Effector memory CD8-positive, alpha-beta T cell (primary cell): ENCODE measurements around the gene NDST4.

ENCODE experiments used
- ATAC-seq: fragments of 150-1000 bp; cut with Tn5 transposase; replicated peaks from 2 replicates; pipeline ENCODE4 v1.10.0; 2021; ENCODE audit warnings: mild to moderate bottlenecking, moderate library complexity
- DNase-seq, 3 experiments: peaks; one replicate each; pipeline ENCODE4 v3.0.0; 2021
- H3K27ac Mint-ChIP-seq, 2 donors: one replicate each; pipeline ENCODE4 v1.8.0; 2022; ENCODE audit warnings: mild to moderate bottlenecking in 2 of 2, mixed read lengths in 2 of 2, moderate library complexity in 2 of 2
- H3K27me3 Mint-ChIP-seq, 2 donors: one replicate each; pipeline ENCODE4 v1.8.0; 2022; ENCODE audit warnings: mixed read lengths in 2 of 2
- H3K36me3 Mint-ChIP-seq: one replicate; pipeline ENCODE4 v1.8.0; 2022; ENCODE audit warnings: mild to moderate bottlenecking, moderate library complexity, mixed read lengths; ENCODE audit not compliant: insufficient read depth
- H3K4me1 Mint-ChIP-seq, 2 donors: one replicate each; pipeline ENCODE4 v1.8.0; 2022; ENCODE audit warnings: low read depth in 2 of 2, mixed read lengths in 2 of 2
- H3K4me3 Mint-ChIP-seq, 2 donors: one replicate each; pipeline ENCODE4 v1.8.0; 2022; ENCODE audit warnings: mild to moderate bottlenecking in 2 of 2, mixed read lengths in 2 of 2, moderate library complexity in 2 of 2
- H3K9me3 Mint-ChIP-seq, 2 donors: one replicate each; pipeline ENCODE4 v1.8.0; 2022; ENCODE audit warnings: mixed read lengths in 2 of 2

NDST4 gene

DNA sequence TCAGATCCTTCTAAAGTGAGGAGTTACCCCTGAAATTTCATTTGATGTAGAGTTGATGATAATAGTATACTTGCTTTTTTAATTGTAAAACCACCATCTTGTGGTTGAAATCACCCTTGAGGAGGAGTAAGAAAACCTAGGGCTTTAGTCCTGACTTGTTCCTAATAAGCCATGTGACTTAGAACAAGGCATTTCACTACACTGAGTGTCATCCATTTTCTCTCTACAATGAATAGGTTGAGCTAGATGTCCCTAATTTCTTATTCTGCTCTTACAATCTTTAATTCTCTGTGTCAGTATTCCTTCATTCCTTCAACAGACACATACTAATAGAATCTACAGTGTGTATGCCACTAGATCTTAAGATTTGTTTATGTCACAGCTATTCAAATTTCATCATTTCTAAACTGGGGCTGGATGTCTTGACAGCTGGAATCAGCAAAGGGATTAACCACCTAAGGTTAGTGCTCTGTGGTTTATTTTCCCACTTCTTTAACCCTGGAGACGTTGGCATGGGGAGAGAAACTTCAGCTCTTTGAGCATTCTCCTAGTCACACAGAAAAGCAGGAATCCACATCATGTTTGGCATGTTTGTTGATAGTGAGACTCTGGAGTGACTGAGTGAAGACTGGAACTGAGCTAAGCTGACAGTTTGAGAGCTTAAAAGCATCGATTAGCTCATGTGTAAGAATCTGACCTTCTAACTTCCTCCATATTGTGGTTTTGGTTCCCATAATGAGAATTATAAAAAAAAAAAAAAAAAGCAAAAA, 246.3 kb downstream of the NDST4 start:
- Mint-ChIP-seq H3K36me3 (no peaks in the 10 kb centered on the region), H3K4me1 (no peaks in the 10 kb centered on the region), H3K4me3 (no peak overlapping the region), H3K27me3 (no peaks in the 10 kb centered on the region), H3K9me3 (peaks cover 0 to 2% of the 10 kb centered on the region in 2 donors), H3K27ac (no peak overlapping the region)
- ATAC-seq (no peak), DNase-seq (no peak)

DNA sequence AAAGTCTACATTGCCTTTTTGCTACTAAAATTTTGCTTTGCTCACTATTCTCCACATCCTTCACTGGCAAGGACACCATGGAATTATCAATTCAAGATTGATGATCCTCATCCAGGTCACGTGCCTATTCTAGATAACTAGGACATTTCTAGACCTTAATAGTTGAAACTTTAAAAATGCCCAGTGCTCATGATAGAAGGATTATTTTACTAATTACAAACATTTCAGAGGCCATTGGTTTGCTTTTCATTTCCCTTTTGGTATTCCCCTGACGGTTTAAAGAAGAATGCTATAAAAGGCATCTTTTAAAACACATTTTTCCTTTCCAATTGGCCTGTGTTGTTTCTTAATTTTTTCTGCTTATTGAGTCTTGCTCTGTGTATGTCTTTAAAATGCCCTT, 249.4 kb downstream of the NDST4 start:
- DNase-seq: no peak
- Mint-ChIP-seq H3K27me3 (no peaks in the 10 kb centered on the region), H3K4me3 (no peak overlapping the region), H3K4me1 (no peaks in the 10 kb centered on the region), H3K36me3 (no peaks in the 10 kb centered on the region), H3K27ac (no peak overlapping the region), H3K9me3 (peaks cover 0 to 2% of the 10 kb centered on the region in 2 donors)
- no peak for ATAC-seq

DNA sequence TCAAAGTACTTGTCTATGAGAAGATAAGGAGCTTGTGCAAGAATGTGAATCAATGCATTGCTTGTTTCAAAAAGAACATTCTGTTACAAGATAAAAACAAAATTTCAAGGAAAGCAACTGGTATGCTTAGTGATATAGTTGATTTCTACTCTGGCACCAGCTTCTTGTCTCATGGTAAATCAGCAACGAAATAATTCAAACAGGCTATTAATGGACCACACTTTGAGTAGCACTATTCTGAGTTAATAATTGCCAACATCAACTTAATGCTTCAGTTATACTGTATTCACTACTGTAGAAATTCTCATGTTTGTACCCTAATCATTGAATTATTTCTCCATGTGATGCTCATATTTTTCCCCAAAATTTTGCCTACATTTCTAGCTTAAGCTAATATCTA, 252.6 kb downstream of the NDST4 start:
- H3K4me3 Mint-ChIP-seq: no peak overlapping the region
- H3K27ac Mint-ChIP-seq: no peak overlapping the region
- no peaks in the 10 kb centered on the region for H3K9me3 Mint-ChIP-seq
- no peaks in the 10 kb centered on the region for H3K36me3 Mint-ChIP-seq
- no peaks in the 10 kb centered on the region for H3K27me3 Mint-ChIP-seq
- DNase-seq (no peak), ATAC-seq (no peak)
- no peaks in the 10 kb centered on the region for H3K4me1 Mint-ChIP-seq

DNA sequence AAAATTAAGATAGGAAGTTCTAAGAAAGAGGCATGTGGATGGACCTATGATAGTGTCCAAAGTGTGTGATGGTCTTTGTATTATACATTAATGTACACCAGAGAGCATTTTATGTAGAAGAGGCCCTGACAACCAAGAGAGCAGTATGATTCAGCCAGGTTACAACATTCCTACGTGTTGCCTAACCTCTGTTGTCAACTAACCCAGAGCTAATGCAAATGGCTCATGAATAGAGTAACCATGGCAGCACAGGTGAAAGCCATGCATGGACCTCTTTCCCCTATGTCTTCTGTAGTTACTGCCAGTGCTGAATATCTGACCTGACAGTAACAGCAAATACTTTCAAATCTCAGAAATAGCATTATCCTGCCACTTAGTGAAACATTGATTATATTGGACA, 255.6 kb downstream of the NDST4 start:
- DNase-seq: no peak
- peaks cover 2 to 5% of the 10 kb centered on the region in 2 donors for H3K9me3 Mint-ChIP-seq
- H3K4me3 Mint-ChIP-seq: no peak overlapping the region
- ATAC-seq: no peak
- H3K4me1 Mint-ChIP-seq: no peaks in the 10 kb centered on the region
- no peaks in the 10 kb centered on the region for H3K27me3 Mint-ChIP-seq
- no peak overlapping the region for H3K27ac Mint-ChIP-seq
- no peaks in the 10 kb centered on the region for H3K36me3 Mint-ChIP-seq

DNA sequence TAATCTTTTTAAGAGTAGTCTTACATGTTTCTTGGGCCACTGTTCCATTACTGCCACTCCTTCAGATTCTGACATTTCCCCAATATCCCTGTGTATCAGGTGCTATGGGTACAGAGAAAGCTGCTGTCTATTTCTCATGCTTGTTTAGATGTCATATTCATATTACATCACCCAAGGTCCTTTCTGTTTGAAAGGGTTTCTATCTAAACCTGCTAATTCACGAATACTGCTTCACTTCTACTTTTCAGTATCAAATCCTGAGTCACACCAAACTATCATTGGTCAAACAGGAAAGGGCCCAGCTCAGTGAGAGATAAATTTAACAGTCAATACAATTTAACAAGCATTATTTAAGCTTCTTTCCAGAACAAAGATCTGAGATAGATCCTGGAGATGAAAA, 273.4 kb downstream of the NDST4 start:
- ATAC-seq (no peak), DNase-seq (no peak)
- H3K27ac Mint-ChIP-seq: no peak overlapping the region
- H3K36me3 Mint-ChIP-seq: no peaks in the 10 kb centered on the region
- H3K4me3 Mint-ChIP-seq: no peak overlapping the region
- H3K9me3 Mint-ChIP-seq: peaks cover 1 to 8% of the 10 kb centered on the region in 2 donors
- no peaks in the 10 kb centered on the region for H3K4me1 Mint-ChIP-seq
- H3K27me3 Mint-ChIP-seq: no peaks in the 10 kb centered on the region

DNA sequence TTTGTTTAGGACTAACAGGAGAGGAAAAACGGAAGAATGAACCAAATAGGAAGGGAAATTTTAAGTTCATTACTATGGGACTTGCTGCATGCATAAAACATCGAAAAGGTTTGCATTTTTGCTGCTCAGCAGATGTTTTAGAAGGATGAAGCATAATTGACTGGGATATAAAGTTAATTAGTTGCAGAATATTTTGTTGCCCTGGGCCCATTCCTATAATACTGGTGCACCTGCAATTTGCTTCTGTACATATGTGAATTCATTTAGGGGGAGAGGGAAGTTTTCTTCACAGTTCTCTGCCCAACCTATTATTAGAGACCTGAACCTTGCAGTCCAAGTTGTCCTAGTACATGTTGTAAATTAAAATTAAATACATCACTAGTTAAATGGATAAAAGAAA, 282.8 kb downstream of the NDST4 start:
- Mint-ChIP-seq H3K36me3 (no peaks in the 10 kb centered on the region), H3K27me3 (no peaks in the 10 kb centered on the region), H3K27ac (no peak overlapping the region), H3K4me3 (no peak overlapping the region), H3K9me3 (peaks cover 0 to 4% of the 10 kb centered on the region in 2 donors), H3K4me1 (no peaks in the 10 kb centered on the region)
- DNase-seq (no peak), ATAC-seq (no peak)

DNA sequence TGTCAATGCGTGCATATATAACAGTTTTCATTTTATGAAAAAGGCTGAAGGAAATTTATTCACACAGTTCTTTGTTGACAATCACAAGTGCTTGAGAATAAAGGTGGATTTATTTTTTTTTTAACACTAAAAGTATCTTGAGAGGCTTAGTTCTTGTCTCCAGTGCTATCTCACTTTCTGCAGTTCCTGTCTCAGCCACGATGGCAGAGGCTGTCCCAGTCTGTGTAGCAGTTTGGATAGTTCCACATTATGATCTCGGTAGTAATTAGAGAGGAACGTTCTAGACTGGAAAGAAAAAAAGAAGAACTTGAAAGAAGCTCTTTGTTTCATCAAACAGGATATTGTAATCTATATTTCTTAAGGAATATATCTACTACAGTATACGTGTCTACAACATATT, 285.8 kb downstream of the NDST4 start:
- Mint-ChIP-seq H3K27me3 (no peaks in the 10 kb centered on the region), H3K36me3 (no peaks in the 10 kb centered on the region), H3K27ac (no peak overlapping the region), H3K9me3 (peaks cover 0 to 1% of the 10 kb centered on the region in 2 donors), H3K4me3 (no peak overlapping the region), H3K4me1 (no peaks in the 10 kb centered on the region)
- ATAC-seq (no peak), DNase-seq (no peak)

DNA sequence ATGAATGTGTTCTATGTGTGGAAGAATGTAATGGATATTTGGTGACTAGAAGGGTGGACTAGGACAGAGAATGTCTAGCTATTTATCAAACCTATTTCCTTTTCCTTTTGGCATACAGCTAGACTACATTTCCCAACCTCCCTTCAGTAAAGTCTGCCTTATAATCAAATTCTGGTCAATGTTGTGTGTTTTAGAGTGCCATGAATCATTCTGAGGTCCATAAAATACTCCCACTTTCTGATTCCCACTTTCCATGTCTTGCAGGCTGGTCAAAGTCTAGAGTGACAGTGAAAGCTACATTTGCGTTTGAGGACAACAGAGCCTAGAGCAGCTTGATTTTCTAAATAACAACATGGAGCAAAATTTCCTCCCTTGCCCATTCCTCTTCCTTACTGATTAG, 297.7 kb downstream of the NDST4 start:
- Mint-ChIP-seq H3K36me3 (no peaks in the 10 kb centered on the region), H3K9me3 (peaks cover 0 to 3% of the 10 kb centered on the region in 2 donors), H3K4me3 (no peak overlapping the region), H3K27ac (no peak overlapping the region), H3K27me3 (no peaks in the 10 kb centered on the region), H3K4me1 (no peaks in the 10 kb centered on the region)
- no peak for ATAC-seq
- DNase-seq: no peak

DNA sequence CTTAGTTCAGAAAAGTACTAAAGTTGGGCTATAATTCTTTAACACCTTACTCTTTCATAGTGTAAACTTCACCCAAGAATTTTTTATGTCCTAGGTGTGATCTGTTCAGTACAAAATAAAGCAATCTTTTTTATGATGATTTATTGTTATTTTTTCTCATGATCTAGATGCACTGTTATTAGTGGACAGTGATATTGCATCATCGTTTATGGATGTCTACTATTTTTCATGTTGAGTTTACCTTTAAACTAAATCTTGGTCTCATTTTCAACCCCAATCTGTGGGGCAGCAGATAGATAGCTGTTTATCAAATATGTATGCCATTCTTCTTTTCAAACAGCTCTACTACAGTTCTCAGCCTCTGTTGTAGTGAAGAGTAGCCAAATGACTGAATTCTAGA, 299.5 kb downstream of the NDST4 start:
- ATAC-seq: no peak
- Mint-ChIP-seq H3K9me3 (peaks cover 0 to 3% of the 10 kb centered on the region in 2 donors), H3K4me1 (no peaks in the 10 kb centered on the region), H3K27me3 (no peaks in the 10 kb centered on the region), H3K4me3 (no peak overlapping the region), H3K27ac (no peak overlapping the region), H3K36me3 (no peaks in the 10 kb centered on the region)
- no peak for DNase-seq

DNA sequence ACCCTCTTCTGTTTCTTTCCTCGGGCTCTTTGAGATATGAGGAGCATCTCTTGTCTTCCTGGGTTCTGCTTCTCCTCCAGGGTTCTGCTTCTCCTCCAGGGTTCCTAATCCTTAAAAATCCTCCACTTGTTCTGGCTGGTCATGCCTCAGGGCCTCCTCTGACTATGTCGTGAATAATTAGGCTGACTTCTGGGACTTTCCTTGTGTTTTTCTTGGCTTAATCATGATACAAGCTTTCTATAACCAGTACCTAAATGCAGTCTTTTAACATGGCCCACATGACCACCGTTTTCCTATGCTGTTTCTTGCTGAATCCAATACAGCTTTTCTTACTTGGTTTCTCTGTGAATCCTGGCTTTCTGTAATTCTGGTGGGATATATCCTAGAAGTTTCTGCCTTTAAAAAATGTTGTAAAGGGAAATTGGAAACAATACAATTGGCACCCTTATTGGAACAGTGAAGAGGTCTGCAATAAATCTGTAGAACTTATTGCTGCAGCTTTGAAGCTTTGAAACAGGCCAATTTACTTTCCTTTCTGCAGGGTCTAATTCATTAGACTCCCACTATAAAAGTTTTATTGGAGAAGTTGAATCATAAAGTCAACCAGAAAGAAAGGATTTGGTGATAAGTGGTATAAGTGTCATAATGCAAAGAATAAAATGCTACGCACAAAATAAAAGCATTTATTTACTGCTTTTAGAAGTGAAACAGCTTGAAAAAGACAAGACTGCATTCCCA, 301.7 kb downstream of the NDST4 start:
- no peak for DNase-seq
- Mint-ChIP-seq H3K27me3 (no peaks in the 10 kb centered on the region), H3K4me3 (no peak overlapping the region), H3K27ac (no peak overlapping the region), H3K36me3 (no peaks in the 10 kb centered on the region), H3K9me3 (peaks cover 0 to 3% of the 10 kb centered on the region in 2 donors), H3K4me1 (peaks cover 0 to 5% of the 10 kb centered on the region in 2 donors)
- no peak for ATAC-seq

DNA sequence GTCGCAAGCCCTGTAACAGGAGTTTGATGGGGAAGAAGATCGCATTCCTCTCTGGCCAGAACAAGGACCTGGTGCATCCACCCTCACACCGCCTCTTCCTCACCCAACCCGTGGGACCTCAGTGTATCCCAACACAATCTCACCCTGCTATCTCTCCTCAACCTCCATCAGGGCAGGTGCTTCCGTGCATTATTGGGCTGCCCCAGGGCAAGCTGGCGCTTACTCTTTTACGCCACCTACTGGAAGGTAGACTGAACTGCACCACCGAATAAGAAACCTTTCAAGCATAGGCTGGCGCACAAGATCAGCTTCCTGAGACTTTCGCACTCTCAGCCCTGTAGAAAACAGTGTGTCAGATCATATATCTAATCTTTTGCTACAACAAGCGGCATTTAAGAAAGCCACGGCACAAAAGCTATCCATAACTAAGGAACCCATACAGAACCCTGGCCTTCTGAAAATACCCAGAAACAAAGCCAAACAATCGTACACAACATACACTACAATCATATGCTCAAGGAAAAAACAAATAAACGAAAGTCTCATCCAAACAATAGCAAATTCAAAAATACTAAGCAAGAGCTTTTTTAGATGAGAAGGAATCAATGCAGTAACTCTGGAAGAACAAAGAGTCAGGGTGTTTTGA, 305.5 kb downstream of the NDST4 start:
- Mint-ChIP-seq H3K9me3 (no peaks in the 10 kb centered on the region), H3K4me3 (no peak overlapping the region), H3K27me3 (no peaks in the 10 kb centered on the region), H3K4me1 (peaks cover 0 to 5% of the 10 kb centered on the region in 2 donors), H3K36me3 (no peaks in the 10 kb centered on the region), H3K27ac (no peak overlapping the region)
- DNase-seq: peak; percentile 2 to 8 (median 3)
- peak; percentile 84 for ATAC-seq

DNA sequence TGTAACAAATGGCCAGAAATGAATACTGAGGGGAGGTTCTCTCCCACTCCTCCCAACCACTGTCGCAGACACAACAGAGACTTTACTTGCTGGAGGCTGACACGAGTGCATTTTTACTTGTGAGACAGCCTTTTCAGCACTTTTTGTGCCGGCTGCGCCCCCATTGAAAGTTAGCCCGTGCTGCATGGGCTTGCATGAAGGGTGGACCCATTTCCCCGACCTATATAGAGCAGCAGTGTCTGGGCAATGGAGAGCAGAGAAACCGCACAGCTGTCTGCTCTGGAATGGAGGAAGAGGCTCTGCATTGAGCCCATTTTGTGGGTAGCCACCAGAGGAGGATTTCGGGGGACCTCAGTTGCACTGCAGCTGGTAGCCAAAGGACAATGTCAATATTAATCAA, 306.1 kb downstream of the NDST4 start:
- no peak overlapping the region for H3K27ac Mint-ChIP-seq
- no peak for ATAC-seq

DNA sequence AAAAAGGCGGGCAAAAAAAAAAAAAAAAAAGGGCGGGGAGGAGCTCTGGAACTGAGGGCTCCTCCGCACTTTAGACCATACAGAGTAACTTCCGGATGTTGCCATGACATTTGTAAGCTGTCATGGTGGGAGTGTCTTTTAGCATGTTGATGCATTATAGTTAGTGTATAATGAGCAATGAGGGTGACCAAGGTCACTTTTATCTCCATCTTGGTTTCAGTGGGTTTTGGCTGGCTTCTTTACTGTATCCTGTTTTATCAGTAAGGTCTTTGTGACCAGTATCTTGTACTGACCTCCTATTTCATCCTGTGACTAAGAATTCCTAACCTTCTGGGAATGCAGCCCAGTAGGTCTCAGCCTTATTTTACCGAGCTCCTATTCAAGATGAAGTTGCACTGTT, 321.4 kb downstream of the NDST4 start:
- DNase-seq: no peak
- peaks cover 0 to 3% of the 10 kb centered on the region in 2 donors for H3K9me3 Mint-ChIP-seq
- no peaks in the 10 kb centered on the region for H3K27me3 Mint-ChIP-seq
- H3K27ac Mint-ChIP-seq: no peak overlapping the region
- no peaks in the 10 kb centered on the region for H3K36me3 Mint-ChIP-seq
- H3K4me1 Mint-ChIP-seq: no peaks in the 10 kb centered on the region
- no peak for ATAC-seq
- H3K4me3 Mint-ChIP-seq: no peak overlapping the region

More for the DNA sequence above, 306.1 kb downstream of the NDST4 start:
- Mint-ChIP-seq H3K9me3 (no peaks in the 10 kb centered on the region), H3K27me3 (no peaks in the 10 kb centered on the region), H3K4me3 (no peak overlapping the region), H3K4me1 (peaks cover 0 to 5% of the 10 kb centered on the region in 2 donors), H3K36me3 (no peaks in the 10 kb centered on the region)
- no peak for DNase-seq

DNA sequence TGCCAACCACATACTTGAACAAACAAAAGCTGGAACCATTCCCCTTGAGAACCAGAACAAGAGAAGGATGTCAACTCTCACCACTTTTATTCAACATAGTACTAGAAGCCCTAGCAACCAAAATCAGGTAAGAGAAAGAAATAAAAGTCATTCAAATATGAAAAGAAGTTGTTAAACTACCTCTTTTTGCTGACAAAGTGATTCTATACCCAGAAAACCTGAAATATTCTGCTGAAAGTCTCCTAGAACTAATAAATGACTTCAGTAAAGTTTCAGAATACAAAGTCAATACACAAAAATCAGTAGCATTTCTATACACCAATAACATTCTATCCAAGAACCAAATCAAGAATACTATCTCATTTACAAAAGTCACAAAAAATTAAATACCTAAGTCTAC, 327.9 kb downstream of the NDST4 start:
- Mint-ChIP-seq H3K4me1 (no peaks in the 10 kb centered on the region), H3K9me3 (peaks cover 0 to 3% of the 10 kb centered on the region in 2 donors), H3K27ac (no peak overlapping the region)

More for the DNA sequence above, 327.9 kb downstream of the NDST4 start:
- Mint-ChIP-seq H3K27me3 (peaks cover 0 to 7% of the 10 kb centered on the region in 2 donors), H3K4me3 (no peak overlapping the region), H3K36me3 (no peaks in the 10 kb centered on the region)
- ATAC-seq: no peak
- no peak for DNase-seq
